HepG2 (cell line): Measurements from ENCODE around the gene KAZN. TPM values are rescaled to one million over a fixed set of nuclear protein-coding genes. Genes with fewer than 3 reads are reported as not detected.
A peak's percentile ranks its signal among the peaks of the same experiment; 100 is the strongest.

Source experiments
- ATAC-seq: fragments of 200-7000 bp; cut with Tn5 transposase; 3 replicates; pipeline ENCODE4 v1.9.1; 2020; ENCODE audit warnings: mild to moderate bottlenecking, moderate library complexity
- BruUV-seq: library from RNA; stranded (reverse); fragments of 400-500 nt; replicated peaks from 2 replicates; lab custom pipeline; 2021; lab: Mats Ljungman, UMichigan
- CTCF ChIA-PET: fragments of 300-600 bp; formaldehyde crosslinking; extraction: SDS; loops from one replicate; lab custom pipeline; 2021; ENCODE audit warnings: low total read pairs, inconsistent platforms, low intra/inter-chr PET ratio; lab: Yijun Ruan, JAX
- POLR2A ChIA-PET: fragments of 350-600 bp; sonication (Branson Sonifier 250); formaldehyde crosslinking; loops from one replicate; lab custom pipeline; 2020; ENCODE audit warnings: antibody characterized with exemption, inconsistent platforms; lab: Yijun Ruan, JAX
- DNase-seq: peaks from one replicate; pipeline ENCODE4 v3.0.0-alpha.2; 2015; ENCODE audit warnings: low spot score
- FAIRE-seq: peaks from 3 replicates; lab custom pipeline; 2011; peaks lifted over from hg19 to GRCh38; lab: Jason Lieb, UNC
- H2AFZ ChIP-seq: one replicate; pipeline ENCODE4 v1.6.1; 2011; ENCODE audit warnings: low read length, inconsistent platforms
- H3K27ac ChIP-seq: fragments of 300-600 bp; 3 replicates; pipeline ENCODE4 v1.8.0; 2011; ENCODE audit warnings: mixed run types, mild to moderate bottlenecking, mixed read lengths, low read length, inconsistent platforms; ENCODE audit not compliant: insufficient read depth; ENCODE audit errors: extremely low read length
- H3K27me3 ChIP-seq, 2 experiments: fragments of 200-600 bp in 1 of 2; 2 replicates in 1 of 2; 3 replicates in 1 of 2; pipeline versions ENCODE4 v1.6.0 to v1.8.0; 2011; ENCODE audit warnings: low read length in 2 of 2, mild to moderate bottlenecking in 2 of 2, moderate library complexity in 2 of 2, inconsistent platforms in 1 of 2; ENCODE audit not compliant: insufficient read depth in 2 of 2, control insufficient read depth in 1 of 2
- H3K36me3 ChIP-seq, 2 experiments: fragments of 200-600 bp in 1 of 2; replicated peaks in 1 of 2; 2 replicates in 1 of 2; 3 replicates in 1 of 2; pipeline versions ENCODE4 v1.5.1 to v1.8.0; 2011; ENCODE audit warnings: low read length in 2 of 2, inconsistent platforms in 1 of 2; ENCODE audit not compliant: insufficient read depth in 2 of 2, control insufficient read depth in 1 of 2
- H3K4me1 ChIP-seq: 2 replicates; pipeline ENCODE4 v1.5.1; 2012; ENCODE audit warnings: low read length, inconsistent platforms; ENCODE audit not compliant: insufficient read depth
- H3K4me2 ChIP-seq: 2 replicates; pipeline ENCODE4 v1.6.0; 2011; ENCODE audit warnings: low read depth, low read length, inconsistent platforms
- H3K4me3 ChIP-seq, 3 experiments: fragments of 200-600 bp in 1 of 3; sonication (generic), shearing (Covaris generic) in 1 of 3; replicated peaks in 1 of 3; 2 replicates each; pipeline ENCODE4 v1.5.1; 2011 to 2016; ENCODE audit warnings: low read length in 3 of 3, inconsistent platforms in 2 of 3, low read depth in 2 of 3, mild to moderate bottlenecking in 2 of 3, control low read depth in 1 of 3, mixed read lengths in 1 of 3; ENCODE audit not compliant: insufficient read depth in 1 of 3
- H3K79me2 ChIP-seq: one replicate; pipeline ENCODE4 v1.6.1; 2011; ENCODE audit warnings: low read length, inconsistent platforms; ENCODE audit not compliant: insufficient read depth
- H3K9ac ChIP-seq: 2 replicates; pipeline ENCODE4 v1.6.0; 2011; ENCODE audit warnings: mild to moderate bottlenecking, low read depth, low read length, inconsistent platforms; ENCODE audit not compliant: insufficient read depth
- H3K9me3 ChIP-seq: 2 replicates; pipeline ENCODE4 v1.5.1; 2012; ENCODE audit warnings: mild to moderate bottlenecking, low read length
- H4K20me1 ChIP-seq: 2 replicates; pipeline ENCODE4 v1.6.0; 2011; ENCODE audit warnings: inconsistent platforms, mild to moderate bottlenecking, low read length, moderate library complexity; ENCODE audit not compliant: insufficient read depth
- FIP1L1 ChIP-seq: fragments of 200-400 bp; formaldehyde crosslinking; IDR thresholded peaks from 2 replicates; pipeline ENCODE4 v1.6.1; 2018; ENCODE audit warnings: low read depth, mild to moderate bottlenecking, low read length, moderate library complexity, borderline replicate concordance; ENCODE audit not compliant: insufficient read depth
- MAFK ChIP-seq, 2 experiments: IDR thresholded peaks in 1 of 2; conservative IDR thresholded peaks in 1 of 2; 2 replicates each; pipeline ENCODE4 v1.6.1; 2011; ENCODE audit warnings: improper control_type of control experiment in 2 of 2, low read length in 2 of 2
- MNT ChIP-seq: fragments of 450-650 bp; IDR thresholded peaks from 2 replicates; pipeline ENCODE4 v1.6.1; 2016
- NR2C2 ChIP-seq: sonication (generic); formaldehyde crosslinking; IDR thresholded peaks from 2 replicates; pipeline ENCODE4 v1.4.0; 2020; ENCODE audit warnings: missing genetic modification reagents, mild to moderate bottlenecking, moderate library complexity, borderline replicate concordance
- RBM39 ChIP-seq: fragments of 200-400 bp; formaldehyde crosslinking; IDR thresholded peaks from one replicate; pipeline ENCODE4 v1.6.1; 2018; ENCODE audit warnings: antibody characterized with exemption, mild to moderate bottlenecking, low read depth, low read length; ENCODE audit not compliant: poor library complexity, severe bottlenecking
- ZNF678 ChIP-seq: sonication (generic); formaldehyde crosslinking; IDR thresholded peaks from 2 replicates; pipeline ENCODE4 v1.4.0; 2020; ENCODE audit warnings: mild to moderate bottlenecking, missing genetic modification reagents
- ZNF737 ChIP-seq: sonication (generic); formaldehyde crosslinking; IDR thresholded peaks from 2 replicates; pipeline ENCODE4 v1.5.0; 2020; ENCODE audit warnings: missing genetic modification reagents, mild to moderate bottlenecking, borderline replicate concordance
- ZNF776 ChIP-seq: sonication (generic); formaldehyde crosslinking; IDR thresholded peaks from 2 replicates; pipeline ENCODE4 v1.4.0; 2020; ENCODE audit warnings: mild to moderate bottlenecking, missing genetic modification reagents
- ZNF781 ChIP-seq: sonication (generic); formaldehyde crosslinking; IDR thresholded peaks from 2 replicates; pipeline ENCODE4 v1.5.1; 2020; ENCODE audit warnings: borderline replicate concordance, mild to moderate bottlenecking, missing genetic modification reagents; ENCODE audit errors: not compliant biosample characterization
- WGBS: methylation state at CpG from one replicate; pipeline ENCODE4 v1.1.6; 2017; ENCODE audit warnings: low lambda C conversion rate; 5-methylcytosine and 5-hydroxymethylcytosine counted together
- in situ Hi-C: cut with HindIII; loops from 2 replicates; pipeline ENCODE4 v1.10.0; 2017; ENCODE audit warnings: low pct_unique_long_range_greater_than_20kb; ENCODE audit not compliant: extremely low pct_ligation_motif_present
- intact Hi-C: fragments of 100-400 bp; cut with micrococcal nuclease; formaldehyde crosslinking; loops from one replicate; pipeline ENCODE4 v1.10.0; 2022; ENCODE audit not compliant: unreplicated experiment
- polyA plus RNA-seq, 8 experiments: library from polyadenylated mRNA; depleted of rRNA in 3 of 8; stranded (reverse) in 7 of 8; unstranded in 1 of 8; fragments of >200 nt; fragmentation: Illumina TruSeq in 4 of 8; extraction: Trizol in 4 of 8; gene quantifications; 2 replicates each; pipeline versions ENCODE4 v1.2.1 to v1.2.3, GENCODE V29; 2011 to 2016; ENCODE audit warnings: low read depth in 4 of 8, missing spikeins in 1 of 8, mixed read lengths in 1 of 8; ENCODE audit not compliant: insufficient read depth in 1 of 8
- total RNA-seq, 5 experiments: library from RNA; depleted of rRNA; stranded (reverse); fragments of >200 nt; fragmentation: Illumina TruSeq; extraction: Trizol; gene quantifications; 2 replicates each; pipeline ENCODE4 v1.2.3, GENCODE V29; 2016; ENCODE audit warnings: low read depth in 1 of 5

KAZN gene
- total and polyA plus RNA-seq, 2 of the 13 experiments (the other 11 are each of a cell fraction or from before 2014, with no cell fraction given) = 10.4 to 13.5 TPM

DNA sequence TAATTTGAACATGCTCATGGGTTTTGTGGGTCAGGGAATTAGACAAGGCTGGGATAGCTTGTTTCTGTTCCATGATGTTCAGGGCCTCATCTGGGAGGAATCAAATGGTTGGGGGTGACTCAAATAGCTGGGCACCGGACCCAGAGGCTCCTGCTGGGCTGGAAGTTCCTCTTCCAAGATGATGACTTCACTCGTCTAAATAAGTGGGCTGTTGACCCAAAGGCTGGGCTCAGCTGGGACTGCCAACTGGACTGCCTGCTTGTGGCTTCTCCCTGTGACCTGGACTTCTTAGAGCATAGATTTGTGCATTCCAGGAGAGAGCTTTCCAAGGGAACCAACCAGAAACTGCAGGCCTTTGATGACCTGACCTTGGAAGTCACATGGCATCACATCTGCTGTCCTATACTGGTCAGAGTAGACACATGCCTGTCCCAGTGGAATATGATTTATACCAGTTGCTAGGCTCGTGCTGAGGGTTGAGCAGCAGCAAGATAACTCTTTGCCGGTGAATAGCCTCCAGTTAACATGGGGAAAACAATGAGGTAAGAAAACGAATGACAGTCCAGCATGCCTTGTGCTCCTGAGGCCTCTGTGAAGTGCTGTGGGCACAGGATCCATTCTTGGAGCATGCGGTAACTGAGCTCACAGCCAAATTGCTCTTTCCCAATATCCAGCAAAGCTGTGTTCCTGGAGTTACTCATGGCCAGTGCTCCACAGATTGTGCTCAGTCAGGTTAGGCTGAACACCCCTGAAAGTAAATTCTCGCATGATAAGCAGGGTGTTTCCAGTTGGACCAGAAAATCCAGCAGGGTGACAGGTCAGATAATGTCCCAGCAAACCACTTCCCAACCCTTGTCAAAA, 282.2 kb downstream of the KAZN start:
- Histone ChIP-seq H3K27me3 (peaks cover 0 to 51% of the 10 kb centered on the region in 2 experiments; a peak in 3 of 5 replicates), H3K4me1 (peaks cover 14% of the 10 kb centered on the region), H3K9me3 (no peaks in the 10 kb centered on the region), H3K36me3 (no peaks in the 10 kb centered on the region), H2AFZ (no peak overlapping the region), H3K79me2 (no peaks in the 10 kb centered on the region), H3K4me2 (no peak overlapping the region), H3K9ac (no peak overlapping the region), H3K4me3 (no peak overlapping the region), H4K20me1 (no peaks in the 10 kb centered on the region), H3K27ac (no peak overlapping the region)
- WGBS = 24% methylated on average over 5 of the region's 7 CpGs
- BruUV-seq = no TSS peak
- in situ Hi-C loops = no loop called here
- CTCF ChIA-PET = no interaction called here
- TF ChIP-seq ZNF737 (no peak), NR2C2 (CRISPR knock-in tag) (no peak), MNT (peak; percentile 70), ZNF776 (CRISPR knock-in tag) (no peak), FIP1L1 (no peak), ZNF781 (CRISPR knock-in tag) (no peak), RBM39 (no peak), MAFK (conservative IDR thresholded peaks at IDR 0.05 in 1 of 2, IDR thresholded peaks at IDR 0.05 in 1 of 2; ENCODE audit: low read length in 2 of 2) (no peak), ZNF678 (CRISPR knock-in tag) (no peak)
- POLR2A ChIA-PET = no interaction called here
- DNase-seq = no peak
- FAIRE-seq = no peak
- intact Hi-C loops = no loop called here
- no peak for ATAC-seq
